GM21526 (cell line): ENCODE results near the gene CATSPERD.
A peak's percentile ranks its signal among the peaks of the same experiment; 100 is the strongest.

Experiments used
- ATAC-seq: cut with Tn5 transposase; IDR thresholded peaks from one replicate; pipeline ENCODE4 v1.9.1; 2021; ENCODE audit warnings: moderate library complexity; ENCODE audit not compliant: unreplicated experiment, low FRiP score

CATSPERD gene

DNA sequence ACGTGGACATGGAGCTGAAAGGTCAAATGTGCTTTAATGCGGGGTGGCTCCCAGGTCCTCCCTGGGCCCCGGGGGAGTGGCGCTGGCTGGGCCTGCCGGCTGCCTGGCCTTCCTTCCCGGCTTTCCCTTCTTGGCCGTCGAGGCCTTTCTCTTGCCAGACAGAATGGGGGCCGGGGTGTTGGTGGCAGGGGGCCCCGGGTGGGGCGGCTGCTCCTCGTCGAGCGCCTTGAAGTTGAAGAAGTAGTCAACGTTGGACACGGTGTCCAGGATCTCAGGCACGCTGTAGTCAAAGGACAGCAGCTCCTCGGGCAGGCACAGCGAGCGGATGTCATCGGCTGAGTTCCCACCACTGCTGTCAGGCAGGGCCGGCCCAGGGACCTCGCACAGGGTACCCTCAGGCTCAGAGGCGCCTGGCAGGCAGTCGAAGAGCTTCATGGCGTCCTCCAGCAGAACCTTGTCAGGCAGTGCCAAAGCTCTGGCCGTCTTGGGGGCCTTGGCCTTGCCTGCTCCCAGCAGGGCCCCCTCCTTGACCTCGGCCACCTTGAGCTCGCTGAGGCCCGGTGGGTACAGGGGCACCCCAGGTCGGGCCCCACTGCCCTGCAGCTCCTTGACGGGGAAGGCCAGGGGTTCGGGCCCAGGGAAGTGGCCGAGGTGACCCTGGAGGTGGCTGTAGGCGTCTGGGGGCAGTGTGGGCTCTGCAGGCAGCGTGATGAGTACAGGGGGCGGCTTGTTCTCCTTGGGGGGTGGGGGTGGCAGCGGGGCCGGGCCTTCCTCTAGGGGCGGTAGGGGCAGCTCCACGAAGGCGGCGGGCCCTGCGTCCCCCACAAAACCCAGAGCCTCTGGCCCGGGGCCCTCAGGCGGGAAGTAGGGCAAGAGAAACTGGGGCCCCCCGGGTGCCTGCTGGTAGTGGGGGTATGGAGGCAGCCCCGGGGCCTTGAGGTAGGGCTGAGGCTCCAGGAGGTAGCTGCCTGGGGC lies 62.8 kb downstream of the CATSPERD start:
- no peak for ATAC-seq

DNA sequence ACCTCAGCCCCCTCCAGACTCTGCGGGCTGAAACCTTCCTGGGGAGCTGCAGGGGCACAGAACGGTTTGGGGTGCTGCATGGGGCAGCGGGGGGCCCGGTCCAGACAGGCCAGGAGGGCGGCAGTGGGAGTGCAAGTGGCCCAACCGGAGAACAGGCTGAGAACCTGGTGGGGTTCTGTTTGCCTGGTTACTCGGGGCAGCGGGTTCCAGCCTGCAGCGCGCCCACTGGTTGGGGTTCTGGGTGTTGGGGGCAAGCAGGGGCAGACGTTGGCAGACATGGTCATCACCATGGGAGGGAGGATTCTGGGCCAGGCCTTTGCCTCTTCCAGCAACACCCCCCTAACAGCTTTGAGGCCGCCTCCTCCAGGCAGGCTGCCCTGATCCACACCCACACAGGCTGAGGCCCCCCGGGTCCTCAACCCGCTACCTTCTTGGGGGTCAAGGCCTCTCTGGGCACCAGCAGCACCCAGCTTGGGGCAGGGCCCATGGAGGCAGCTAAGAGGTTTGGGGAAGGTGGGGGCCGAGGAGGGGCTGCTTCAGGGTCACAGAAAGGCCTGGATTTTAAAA lies 64.2 kb downstream of the CATSPERD start, which contains the start of gene PRR22:
PRR22 (minus strand) TSS at position 166 of the 567 bp plus-strand sequence; CDS start at position 80, 86 bp downstream.
- no peak for ATAC-seq

DNA sequence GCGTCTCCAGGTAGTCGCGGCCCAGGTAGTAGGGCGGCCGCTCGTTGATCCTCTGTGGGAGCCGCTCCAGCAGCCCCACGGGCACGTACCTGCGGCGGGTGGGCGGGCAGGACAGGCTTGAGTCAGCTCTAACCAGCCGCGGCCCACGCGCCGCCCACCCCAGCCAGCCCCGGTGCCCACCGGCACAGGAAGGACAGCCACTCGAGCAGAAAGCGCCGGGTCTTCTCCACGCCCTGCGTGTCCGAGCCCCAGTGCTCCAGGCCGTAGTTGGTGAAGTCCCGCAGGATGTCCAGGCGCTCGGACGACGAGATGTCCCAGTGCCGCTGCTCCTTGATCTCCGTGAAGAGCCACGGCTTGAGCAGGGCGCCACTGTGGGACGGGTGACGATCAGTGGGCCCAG lies 65.0 kb downstream of the CATSPERD start:
- ATAC-seq = no peak

DNA sequence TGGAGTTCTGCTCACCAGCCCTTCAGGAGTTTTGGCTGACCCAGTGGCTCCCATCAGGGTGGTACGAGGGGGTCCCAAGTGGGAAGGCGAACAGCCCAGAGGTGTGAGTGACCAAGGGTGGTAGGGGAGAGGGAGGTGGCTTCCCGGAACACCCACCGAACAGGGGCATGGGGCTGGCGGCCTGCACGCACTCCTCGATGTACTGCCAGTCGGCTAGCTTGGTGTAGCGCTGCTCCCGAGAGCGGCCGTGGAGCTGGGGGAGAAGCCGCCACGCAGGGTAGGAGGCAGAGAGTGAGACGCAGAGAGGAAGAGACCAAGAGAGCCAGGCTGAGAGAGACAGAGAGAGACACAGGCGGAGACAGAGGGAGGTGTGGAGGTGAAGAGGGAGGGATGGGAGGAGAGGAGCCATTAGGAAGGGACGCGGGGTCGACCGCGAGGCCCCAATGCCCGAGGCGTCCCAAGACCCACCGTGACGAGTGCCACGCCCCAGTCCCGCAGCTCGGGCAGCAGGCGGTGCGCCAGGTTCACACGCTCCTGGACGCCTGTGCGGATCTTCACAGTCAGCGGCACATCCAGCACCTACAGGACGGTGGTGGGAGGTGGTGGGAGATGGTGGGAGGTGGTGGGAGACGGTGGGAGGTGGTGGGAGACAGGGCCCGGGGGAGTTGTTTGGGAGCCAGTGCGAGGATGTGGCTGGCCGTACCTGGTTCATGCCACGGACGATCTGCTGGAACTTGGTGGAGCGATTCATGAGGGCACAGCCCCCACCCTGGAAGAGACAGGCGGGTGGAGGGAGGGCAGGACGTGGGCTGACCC lies 66.4 kb downstream of the CATSPERD start:
- no peak for ATAC-seq

DNA sequence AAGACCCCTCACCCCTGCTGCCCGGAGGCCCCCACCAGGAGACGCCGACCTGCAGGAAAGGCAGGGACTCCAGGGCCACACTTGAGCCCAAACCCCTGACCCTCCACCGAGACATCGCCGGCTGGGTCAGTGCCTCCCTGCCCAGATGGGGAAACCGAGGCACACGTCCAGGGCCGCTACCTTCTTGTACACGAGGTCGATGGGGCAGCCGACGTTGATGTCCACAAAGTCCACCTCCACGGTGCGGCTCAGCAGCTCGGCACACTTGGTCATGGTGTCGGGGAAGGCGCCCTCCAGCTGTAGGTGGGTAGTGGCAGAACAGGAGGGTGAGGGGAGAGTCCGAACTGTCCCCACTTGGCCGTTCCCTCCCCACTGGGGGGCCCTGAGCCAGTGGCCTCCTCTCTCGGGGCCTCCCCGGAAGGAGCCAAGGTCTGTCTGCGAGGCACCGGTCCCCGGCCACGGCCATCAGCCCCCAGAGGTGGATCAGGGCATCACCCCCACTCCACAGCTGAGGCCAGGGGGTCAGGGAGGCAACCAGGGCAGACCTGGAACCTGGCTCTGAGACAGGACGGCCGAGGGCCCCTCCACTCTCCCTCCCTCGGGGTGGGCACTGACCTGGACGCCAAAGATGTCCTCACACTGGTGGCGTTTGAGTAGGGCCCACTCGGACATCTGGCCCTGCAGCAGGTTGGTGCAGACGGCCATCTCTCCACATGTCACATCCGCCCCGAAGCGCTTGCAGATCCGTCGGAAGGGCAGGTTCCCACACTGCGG lies 67.2 kb downstream of the CATSPERD start:
- ATAC-seq = no peak

DNA sequence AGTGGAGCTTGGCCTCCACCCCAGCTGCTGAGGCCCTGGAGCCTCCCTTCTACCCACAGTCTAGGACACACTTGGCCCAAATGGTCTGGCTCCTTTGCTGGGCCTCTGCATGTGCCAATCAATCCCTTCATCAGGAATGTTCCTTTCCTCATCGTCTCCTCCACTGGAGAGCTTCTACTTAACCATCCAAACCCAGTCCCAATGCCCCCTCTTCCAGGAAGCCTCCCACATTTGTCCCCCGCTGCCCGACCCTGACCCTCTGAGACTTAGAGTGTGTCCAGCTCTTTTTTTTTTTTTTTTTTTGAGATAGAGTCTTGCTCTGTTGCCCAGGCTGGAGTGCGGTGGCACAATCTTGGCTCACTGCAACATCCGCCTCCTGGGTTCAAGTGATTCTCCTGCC lies 68.0 kb downstream of the CATSPERD start:
- no peak for ATAC-seq

DNA sequence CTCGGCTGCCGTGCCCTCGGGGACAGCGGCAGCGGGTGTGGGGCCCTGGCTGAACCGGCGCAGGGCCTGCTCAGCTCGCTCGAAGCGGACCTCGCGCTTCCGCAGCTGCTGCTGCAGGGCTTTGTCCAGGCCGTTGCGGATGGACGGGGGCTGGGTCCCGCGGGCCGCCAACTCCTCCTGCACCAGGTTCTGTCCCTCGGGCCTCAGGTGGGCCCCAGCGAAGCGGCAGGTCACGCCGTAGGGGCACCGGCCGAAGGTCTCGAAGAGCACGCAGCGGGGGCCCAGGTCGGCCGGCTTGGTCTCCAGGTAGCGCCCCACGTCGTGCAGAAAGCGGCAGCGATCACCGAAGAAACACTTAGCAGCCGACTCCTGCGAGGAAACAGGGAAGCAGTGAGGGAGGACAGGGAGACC lies 68.9 kb downstream of the CATSPERD start:
- ATAC-seq = no peak

DNA sequence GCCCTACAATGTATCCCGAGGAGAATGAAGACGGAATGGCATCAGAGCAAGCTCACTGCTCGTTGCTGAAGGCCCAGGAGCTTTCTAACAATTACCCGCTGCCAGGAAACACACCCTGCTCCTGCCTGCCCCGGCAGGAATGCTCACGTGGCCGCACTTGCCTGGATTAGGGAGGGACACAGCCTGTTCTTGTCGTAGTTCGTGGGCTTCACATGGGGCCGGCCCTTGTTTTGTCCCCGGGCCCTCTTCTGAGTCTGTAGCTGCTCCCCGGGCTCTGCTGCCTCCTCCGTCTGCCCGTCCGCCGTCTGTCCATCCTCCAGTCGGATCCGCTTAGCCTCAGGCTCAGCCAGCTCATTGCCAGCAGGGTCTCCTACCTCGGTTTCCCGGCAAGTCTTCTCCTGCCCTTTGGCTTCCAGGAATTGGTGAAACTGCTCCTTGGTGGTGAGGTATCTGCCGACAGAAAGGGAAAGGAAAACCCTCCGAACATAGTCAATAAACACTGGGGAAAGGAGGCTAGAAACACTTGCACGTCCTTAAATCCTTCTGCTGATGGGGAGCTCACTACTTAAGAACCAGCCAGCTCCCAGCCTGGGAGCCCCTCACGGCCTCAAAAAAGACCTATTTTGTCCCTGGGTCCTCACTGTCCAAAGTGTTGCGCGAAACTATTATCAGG lies 69.6 kb downstream of the CATSPERD start:
- ATAC-seq = no peak

DNA sequence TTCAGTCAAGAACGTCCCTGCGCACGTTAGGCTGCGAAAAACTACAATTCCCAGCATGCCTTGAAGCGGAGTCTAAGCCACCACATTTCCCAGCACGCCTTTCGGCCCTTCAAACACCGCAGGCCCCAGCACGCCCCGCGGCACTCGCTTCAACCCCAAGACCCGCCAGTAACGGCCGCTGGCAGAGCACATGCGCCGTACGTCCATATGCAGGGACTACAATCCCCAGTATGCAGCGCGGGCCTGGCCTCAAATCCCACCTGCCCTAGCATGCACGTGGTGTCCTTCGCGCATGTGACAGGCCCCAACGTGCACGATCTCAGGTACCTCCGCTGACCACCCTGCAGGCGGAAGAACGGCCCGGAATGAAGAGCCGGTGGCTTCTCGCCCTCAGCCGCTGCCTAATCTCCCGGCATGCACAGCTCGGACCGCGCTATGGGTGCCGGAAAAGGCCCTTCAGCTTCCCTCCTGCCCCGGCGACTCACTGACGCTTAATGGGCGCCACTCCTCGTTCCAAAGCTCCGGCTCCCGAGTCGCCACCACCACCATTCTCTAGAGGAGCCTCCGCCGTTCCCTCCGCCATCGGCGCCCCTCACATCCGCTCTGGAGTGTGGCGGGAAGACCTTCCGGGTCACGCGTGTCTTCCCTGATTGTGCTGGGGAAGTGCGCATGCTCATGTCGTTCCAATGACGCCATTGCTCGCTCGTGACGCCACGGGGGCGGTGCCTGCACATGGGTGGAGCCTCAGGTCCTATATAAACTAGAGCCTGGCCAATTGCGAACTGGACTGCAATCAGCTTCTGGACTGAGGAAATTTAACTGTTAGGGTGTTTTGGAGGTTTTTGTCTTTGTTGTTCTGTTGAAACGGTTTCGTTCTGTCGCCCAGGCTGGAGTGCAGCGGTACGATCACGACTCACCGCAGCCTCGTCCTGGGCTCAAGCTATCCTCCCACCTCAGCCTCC lies 70.4 kb downstream of the CATSPERD start, which contains the start of gene DUS3L:
DUS3L (minus strand) TSS at position 605 of the 962 bp plus-strand sequence; CDS start at position 583, 22 bp downstream.
- peak; percentile 86 for ATAC-seq

DNA sequence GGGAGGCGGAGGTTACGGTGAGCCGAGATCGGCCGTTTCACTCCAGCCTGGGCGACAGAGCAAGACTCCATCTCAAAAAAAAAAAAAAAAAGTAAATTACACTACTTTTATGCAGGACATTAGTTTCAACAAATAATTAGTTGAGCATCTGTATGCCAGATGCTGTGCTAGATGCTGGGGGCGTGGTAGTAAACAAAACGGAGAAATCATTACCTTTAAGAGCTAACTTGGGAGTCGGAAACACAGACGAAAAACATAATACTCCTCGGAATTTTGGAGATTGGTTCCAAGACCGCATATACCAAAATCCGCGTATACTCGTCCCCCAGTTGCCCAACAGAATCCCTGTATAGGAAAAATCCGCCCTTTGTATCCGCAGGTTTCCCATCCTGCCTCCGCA lies 71.8 kb downstream of the CATSPERD start:
- ATAC-seq = no peak

DNA sequence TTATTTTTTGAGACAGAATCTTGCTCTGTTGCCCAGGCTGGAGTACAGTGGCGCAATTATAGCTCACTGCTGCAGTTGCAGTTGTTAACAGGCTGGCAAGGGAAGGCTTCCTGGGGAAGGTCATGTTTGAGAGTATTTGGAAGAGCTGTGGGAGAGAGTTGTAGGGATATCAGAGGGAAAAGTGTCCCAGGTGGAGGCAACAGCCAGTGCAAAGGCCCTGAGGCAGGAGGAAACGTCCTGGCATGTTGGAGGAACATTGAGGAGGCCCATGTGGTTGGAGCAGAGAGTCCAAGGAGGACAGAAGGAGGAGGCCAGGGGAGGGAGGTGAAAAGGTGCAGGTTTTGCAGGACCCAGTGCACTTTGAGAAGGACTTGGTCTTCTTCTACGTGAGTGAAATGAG lies 72.8 kb downstream of the CATSPERD start:
- ATAC-seq = no peak

DNA sequence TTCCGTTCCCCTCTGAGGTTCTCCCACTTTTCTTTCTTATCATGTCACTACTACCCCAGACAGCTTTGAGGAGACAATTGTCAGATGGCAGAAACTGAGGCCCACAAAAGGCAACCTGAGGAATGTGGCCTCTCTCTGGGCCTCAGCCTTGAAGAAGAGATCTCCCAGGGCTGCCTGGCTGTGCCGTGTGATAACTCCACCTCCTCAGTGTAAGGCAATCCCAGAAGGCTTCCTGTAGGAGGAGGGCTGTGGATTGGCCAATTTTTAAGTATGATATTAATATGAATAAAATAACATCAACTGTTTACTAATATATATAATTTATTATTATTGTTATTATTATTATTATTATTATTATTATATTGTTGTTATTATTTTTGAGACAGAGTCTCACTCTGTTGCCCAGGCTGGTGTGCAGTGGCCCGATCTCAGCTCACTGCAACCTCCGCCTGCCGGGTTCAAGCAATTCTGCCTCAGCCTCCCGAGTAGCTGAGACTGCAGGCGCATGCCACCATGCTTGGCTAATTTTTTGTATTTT lies 75.0 kb downstream of the CATSPERD start:
- ATAC-seq = no peak

DNA sequence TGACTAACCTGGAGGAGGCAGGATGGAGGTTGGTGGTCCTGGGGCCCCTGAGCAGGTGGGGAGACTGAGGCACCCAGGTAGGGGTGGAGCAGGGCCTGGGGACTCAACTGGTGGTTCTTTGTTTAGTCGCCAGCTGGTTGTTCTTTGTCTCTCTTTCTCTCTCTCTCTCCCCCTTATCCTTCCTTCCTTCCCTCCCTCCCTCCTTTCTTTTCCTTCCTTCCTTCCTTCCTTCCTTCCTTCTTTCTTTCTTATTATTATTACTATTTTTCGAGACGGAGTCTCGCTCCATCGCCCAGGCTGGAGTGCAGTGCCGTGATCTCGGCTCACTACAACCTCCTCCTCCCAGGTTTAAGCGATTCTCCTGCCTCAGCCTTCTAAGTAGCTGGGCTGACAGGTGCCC lies 77.8 kb downstream of the CATSPERD start:
- no peak for ATAC-seq

DNA sequence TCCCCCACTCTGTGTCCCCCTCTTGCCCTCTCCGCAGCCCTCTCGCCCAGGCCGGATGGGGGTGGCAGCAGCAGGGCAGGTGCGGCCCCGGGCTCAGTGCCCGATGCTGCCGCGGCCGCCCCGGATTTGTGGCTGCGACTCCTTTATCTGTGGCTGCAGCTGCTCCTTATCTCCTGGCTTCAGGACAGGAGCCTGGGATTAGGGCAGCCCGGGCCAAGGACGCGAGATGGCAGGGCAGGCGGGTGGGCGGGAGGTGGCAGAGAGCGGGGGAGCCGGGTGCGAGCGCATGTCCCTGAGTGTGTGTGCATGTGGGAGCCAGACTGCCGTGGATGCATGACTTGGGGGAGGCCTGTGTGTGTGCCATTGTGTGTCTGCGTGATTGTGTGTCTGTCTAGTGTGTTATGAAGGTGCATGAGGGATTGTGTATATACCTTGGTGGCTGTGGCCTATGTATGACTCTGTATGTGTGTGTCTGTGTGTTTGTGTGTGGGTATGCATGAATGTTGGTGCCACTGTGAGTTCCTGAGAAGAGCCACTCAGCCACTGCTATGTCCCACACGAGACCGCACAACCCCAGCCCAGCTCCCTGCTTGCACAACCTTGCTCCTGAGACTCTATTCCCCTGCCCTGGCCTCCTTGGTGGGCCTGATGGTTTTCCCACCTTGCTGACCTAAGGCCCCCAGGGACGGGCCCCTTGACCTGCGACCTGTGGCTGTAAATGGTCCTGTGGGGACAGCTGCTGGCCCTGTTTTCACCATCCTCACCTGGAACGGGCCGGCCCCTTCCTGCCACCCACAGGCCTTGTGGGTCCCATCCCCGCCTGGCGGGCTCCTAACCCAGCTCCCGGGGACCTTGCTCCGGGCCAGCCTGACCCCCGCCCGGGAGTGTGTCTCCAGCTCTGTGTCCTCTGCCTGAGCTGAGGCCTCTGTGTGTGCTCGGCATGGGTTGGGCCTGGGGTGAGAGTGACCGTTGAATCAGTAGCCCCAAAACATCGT lies 79.1 kb downstream of the CATSPERD start:
- no peak for ATAC-seq

DNA sequence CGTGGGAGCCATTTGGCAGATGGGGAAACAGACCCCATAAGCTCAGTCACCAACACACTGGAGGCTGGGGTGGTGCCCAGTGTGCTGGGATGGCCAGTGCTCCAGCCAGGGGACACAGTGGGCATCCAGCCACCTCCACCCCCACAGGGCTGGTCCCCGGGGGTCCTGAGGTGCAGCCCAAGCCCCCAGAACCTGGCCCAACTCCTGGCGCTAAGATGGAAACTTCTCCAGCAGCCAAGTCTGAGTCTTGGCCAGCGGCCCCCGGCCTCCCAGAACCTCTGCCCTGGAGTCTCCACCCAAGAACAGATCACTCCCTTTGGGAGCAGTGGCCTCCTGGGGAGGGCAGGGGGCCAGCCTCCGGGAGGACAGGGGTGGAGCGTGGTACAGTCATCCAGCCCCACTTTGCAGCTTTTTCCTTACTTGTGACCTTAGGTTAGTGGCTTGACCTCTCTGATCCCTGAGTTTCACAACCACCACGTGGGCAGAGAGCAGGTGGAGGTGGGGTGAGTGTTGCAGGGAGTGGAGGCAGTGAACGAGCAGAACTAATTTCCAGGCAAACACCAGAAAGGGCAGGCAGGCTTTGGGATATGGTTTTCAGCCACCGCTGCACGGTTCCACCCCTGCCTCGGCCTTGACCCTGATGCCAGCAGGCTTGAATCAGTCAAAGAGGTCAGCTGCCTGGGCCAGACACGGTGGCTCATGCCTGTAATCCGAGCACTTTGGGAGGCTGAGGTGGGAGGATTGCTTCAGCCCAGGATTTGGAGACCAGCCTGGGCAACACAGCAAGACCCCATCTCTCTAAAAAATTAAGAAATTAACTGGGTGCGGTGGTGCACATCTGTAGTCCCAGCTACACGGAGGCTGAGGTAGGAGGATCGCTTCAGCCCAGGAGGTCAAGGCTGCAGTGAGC lies 80.2 kb downstream of the CATSPERD start:
- no peak for ATAC-seq
